Activated CD4-positive, alpha-beta memory T cell treated with anti-CD3 and anti-CD28 coated beads for 36 hours (primary cell): ENCODE results near the gene PPP1R7. TPM values are rescaled to one million over a fixed set of nuclear protein-coding genes. Genes with fewer than 3 reads are reported as not detected.

ENCODE experiments used
- CTCF ChIA-PET: fragments of 350-600 bp; sonication (Branson Sonifier 250); formaldehyde crosslinking; loops from one replicate; lab custom pipeline; 2021; ENCODE audit warnings: antibody characterized with exemption, inconsistent platforms; lab: Charles Lee
- POLR2A ChIA-PET: fragments of 350-600 bp; sonication (Branson Sonifier 250); formaldehyde crosslinking; loops from one replicate; lab custom pipeline; 2021; ENCODE audit warnings: antibody characterized with exemption; lab: Charles Lee
- DNase-seq: peaks from one replicate; pipeline ENCODE4 v3.0.0-alpha.2; 2020
- H3K27ac Mint-ChIP-seq: one replicate; pipeline ENCODE4 v1.8.0; 2021; ENCODE audit warnings: mixed read lengths
- H3K27me3 Mint-ChIP-seq: one replicate; pipeline ENCODE4 v1.8.0; 2021; ENCODE audit warnings: mixed read lengths
- H3K36me3 Mint-ChIP-seq: one replicate; pipeline ENCODE4 v1.8.0; 2021; ENCODE audit warnings: mixed read lengths
- H3K4me1 Mint-ChIP-seq: one replicate; pipeline ENCODE4 v1.8.0; 2021; ENCODE audit warnings: low read depth, mixed read lengths
- H3K4me3 Mint-ChIP-seq: one replicate; pipeline ENCODE4 v1.8.0; 2021; ENCODE audit warnings: mild to moderate bottlenecking, mixed read lengths
- H3K9me3 Mint-ChIP-seq: one replicate; pipeline ENCODE4 v1.8.0; 2021; ENCODE audit warnings: mixed read lengths
- intact Hi-C: fragments of 100-400 bp; cut with micrococcal nuclease; formaldehyde crosslinking; loops from one replicate; pipeline ENCODE4 v1.15.1; 2023
- total RNA-seq, 2 experiments: library from RNA; stranded (reverse); gene quantifications; one replicate each; pipeline ENCODE4 v1.2.3, GENCODE V29; 2021

Gene PPP1R7
- total RNA-seq, 2 experiments from 2014 or later: 123 to 132 TPM

- Mint-ChIP-seq H3K27ac (no peak overlapping the region), H3K4me3 (no peak overlapping the region), H3K9me3 (no peaks in the 10 kb centered on the region), H3K27me3 (no peaks in the 10 kb centered on the region), H3K36me3 (peaks cover 12% of the 10 kb centered on the region), H3K4me1 (peaks cover 11% of the 10 kb centered on the region)
- POLR2A ChIA-PET: no interaction called here
- peak; percentile 29 for DNase-seq
- CTCF ChIA-PET: interaction anchor here (0.5 kb wide), 1 partner anchor 323 kb away, joined by 3 read pairs; no protein-coding TSS in a partner anchor
- intact Hi-C loops: no loop called here
Measured at GRCh38 chr2:241223211-241224017, 73.1 kb downstream of the PPP1R7 start.

- Mint-ChIP-seq H3K4me3 (no peak overlapping the region), H3K4me1 (peaks cover 3% of the 10 kb centered on the region), H3K27me3 (no peaks in the 10 kb centered on the region), H3K9me3 (no peaks in the 10 kb centered on the region), H3K36me3 (peaks cover 17% of the 10 kb centered on the region), H3K27ac (no peak overlapping the region)
- DNase-seq: no peak
- ChIA-PET CTCF (no interaction called here), POLR2A (no interaction called here)
- intact Hi-C loops: no loop called here
Measured at GRCh38 chr2:241224018-241224850, 74.0 kb downstream of the PPP1R7 start.

GRCh38 chr2:241224851-241225438 lies 74.7 kb downstream of the PPP1R7 start:
- DNase-seq: no peak
- H3K9me3 Mint-ChIP-seq: no peaks in the 10 kb centered on the region
- POLR2A ChIA-PET: no interaction called here
- peaks cover 20% of the 10 kb centered on the region for H3K36me3 Mint-ChIP-seq
- no peak overlapping the region for H3K4me3 Mint-ChIP-seq
- CTCF ChIA-PET: no interaction called here
- peaks cover 2% of the 10 kb centered on the region for H3K4me1 Mint-ChIP-seq
- no peaks in the 10 kb centered on the region for H3K27me3 Mint-ChIP-seq
- H3K27ac Mint-ChIP-seq: no peak overlapping the region
- intact Hi-C loops: no loop called here

GRCh38 chr2:241225545-241225944 lies 75.3 kb downstream of the PPP1R7 start:
- POLR2A ChIA-PET: no interaction called here
- CTCF ChIA-PET: no interaction called here
- Mint-ChIP-seq H3K27me3 (no peaks in the 10 kb centered on the region), H3K4me3 (no peak overlapping the region), H3K9me3 (no peaks in the 10 kb centered on the region), H3K36me3 (peaks cover 25% of the 10 kb centered on the region), H3K4me1 (peaks cover 2% of the 10 kb centered on the region), H3K27ac (no peak overlapping the region)
- no peak for DNase-seq
- intact Hi-C loops: no loop called here

GRCh38 chr2:241225983-241226382 lies 75.7 kb downstream of the PPP1R7 start:
- Mint-ChIP-seq H3K4me3 (no peak overlapping the region), H3K9me3 (no peaks in the 10 kb centered on the region), H3K36me3 (peaks cover 28% of the 10 kb centered on the region), H3K27me3 (no peaks in the 10 kb centered on the region), H3K27ac (no peak overlapping the region), H3K4me1 (peaks cover 2% of the 10 kb centered on the region)
- CTCF ChIA-PET: no interaction called here
- no peak for DNase-seq
- intact Hi-C loops: no loop called here
- POLR2A ChIA-PET: no interaction called here

GRCh38 chr2:241226723-241227572 lies 76.7 kb downstream of the PPP1R7 start:
- Mint-ChIP-seq H3K9me3 (no peaks in the 10 kb centered on the region), H3K27me3 (no peaks in the 10 kb centered on the region), H3K27ac (no peak overlapping the region), H3K36me3 (peaks cover 35% of the 10 kb centered on the region), H3K4me1 (peaks cover 2% of the 10 kb centered on the region), H3K4me3 (no peak overlapping the region)
- DNase-seq: no peak
- ChIA-PET CTCF (no interaction called here), POLR2A (no interaction called here)
- intact Hi-C loops: no loop called here

- Mint-ChIP-seq H3K36me3 (peaks cover 38% of the 10 kb centered on the region), H3K4me1 (peaks cover 2% of the 10 kb centered on the region), H3K27me3 (no peaks in the 10 kb centered on the region), H3K27ac (no peak overlapping the region), H3K9me3 (no peaks in the 10 kb centered on the region), H3K4me3 (no peak overlapping the region)
- POLR2A ChIA-PET: no interaction called here
- DNase-seq: no peak
- CTCF ChIA-PET: no interaction called here
- intact Hi-C loops: no loop called here
Measured at GRCh38 chr2:241227594-241227993, 77.3 kb downstream of the PPP1R7 start.

GRCh38 chr2:241228081-241228859 lies 78.0 kb downstream of the PPP1R7 start:
- Mint-ChIP-seq H3K36me3 (peaks cover 45% of the 10 kb centered on the region), H3K4me1 (peaks cover under 1% of the 10 kb centered on the region), H3K27ac (no peak overlapping the region), H3K27me3 (no peaks in the 10 kb centered on the region), H3K9me3 (no peaks in the 10 kb centered on the region), H3K4me3 (no peak overlapping the region)
- ChIA-PET CTCF (no interaction called here), POLR2A (no interaction called here)
- intact Hi-C loops: no loop called here
- no peak for DNase-seq

- no peaks in the 10 kb centered on the region for H3K4me1 Mint-ChIP-seq
- no peaks in the 10 kb centered on the region for H3K27me3 Mint-ChIP-seq
- CTCF ChIA-PET: no interaction called here
- H3K4me3 Mint-ChIP-seq: no peak overlapping the region
- peaks cover 52% of the 10 kb centered on the region for H3K36me3 Mint-ChIP-seq
- no peak for DNase-seq
- no peak overlapping the region for H3K27ac Mint-ChIP-seq
- no peaks in the 10 kb centered on the region for H3K9me3 Mint-ChIP-seq
- POLR2A ChIA-PET: no interaction called here
- intact Hi-C loops: no loop called here
Measured at GRCh38 chr2:241228860-241229516, 78.7 kb downstream of the PPP1R7 start.

- peaks cover 59% of the 10 kb centered on the region for H3K36me3 Mint-ChIP-seq
- no peaks in the 10 kb centered on the region for H3K9me3 Mint-ChIP-seq
- no peak for DNase-seq
- no peak overlapping the region for H3K27ac Mint-ChIP-seq
- POLR2A ChIA-PET: no interaction called here
- H3K4me1 Mint-ChIP-seq: no peaks in the 10 kb centered on the region
- CTCF ChIA-PET: no interaction called here
- H3K27me3 Mint-ChIP-seq: no peaks in the 10 kb centered on the region
- intact Hi-C loops: no loop called here
- H3K4me3 Mint-ChIP-seq: no peak overlapping the region
Measured at GRCh38 chr2:241229563-241230401, 79.5 kb downstream of the PPP1R7 start.
